ENCODE measurements around the gene PAIP2. TPM values are rescaled to one million over a fixed set of nuclear protein-coding genes. Genes with fewer than 3 reads are reported as not detected.
"Not testable (repeated sequence)": the region's sequence is repeated elsewhere in the genome, so short reads cannot be mapped to it uniquely, and the experiment has no call there.

The PAIP2 gene
- total RNA-seq, 1 experiment from 2014 or later: 95.0 TPM

DNA sequence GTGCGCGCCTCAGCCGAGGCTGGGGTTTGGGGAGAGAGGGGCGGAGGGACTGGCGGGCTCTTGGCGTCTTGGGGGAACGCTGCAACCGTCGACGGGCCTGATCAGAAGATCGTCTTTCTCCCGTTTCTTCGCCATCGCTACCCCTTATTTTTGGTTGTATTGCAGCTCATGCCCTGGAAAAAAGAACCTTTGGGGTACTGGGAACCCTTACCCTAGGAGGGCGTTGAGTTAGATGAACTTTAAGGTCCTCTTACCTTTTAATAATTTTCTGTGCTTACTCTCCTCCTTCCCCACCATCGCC, 719 bp downstream of the PAIP2 start:
- no peak for DNase-seq (ENCODE audit: low spot score)
- H3K27me3 ChIP-seq (replicated peaks; ENCODE audit: insufficient read depth, low read depth, low read length, poor library complexity): no peaks in the 10 kb centered on the region
- no TSS peak for BruUV-seq (replicated peaks)
- CTCF ChIA-PET: interaction anchor here (0.6 kb wide), 2 partner anchors 367 to 892 kb away, joined by 3 to 4 read pairs; no protein-coding TSS in a partner anchor
- TF ChIP-seq CTCF (conservative IDR thresholded peaks at IDR 0.05; ENCODE audit: low read depth, low read length) (no peak), EZH2 (IDR thresholded peaks at IDR 0.05; ENCODE audit: borderline replicate concordance, low read depth, low read length, poor library complexity, severe bottlenecking) (no peak)
- peak overlapping the region; percentile 99 for H3K27ac ChIP-seq (ENCODE audit: low read depth, low read length, poor library complexity, severe bottlenecking)
- intact Hi-C loops (cut with micrococcal nuclease; ENCODE audit: unreplicated experiment): no loop called here
- POLR2A ChIA-PET (ENCODE audit: low non-redundant PET): interaction anchor here (0.6 to 1.2 kb wide), 7 partner anchors 11 to 1612 kb away, joined by 3 to 22 read pairs (median 3); partner anchors contain the start of genes KIF20A, MATR3 and SPATA24
- H3K4me1 ChIP-seq (ENCODE audit: insufficient read depth, low read length, poor library complexity, severe bottlenecking): peaks cover 12% of the 10 kb centered on the region
- peaks cover 4% of the 10 kb centered on the region for H3K36me3 ChIP-seq (ENCODE audit: insufficient read depth, low read length, poor library complexity, severe bottlenecking)
- H3K9me3 ChIP-seq (ENCODE audit: low read depth, low read length, poor library complexity, severe bottlenecking): no peaks in the 10 kb centered on the region
- H3K4me3 ChIP-seq (ENCODE audit: low read depth, low read length, poor library complexity, severe bottlenecking): peak overlapping the region; percentile 74

- CTCF ChIA-PET: no interaction called here
These were observed 1.8 kb downstream of the PAIP2 start for GRCh38 chr5:139343476-139343875.

DNA sequence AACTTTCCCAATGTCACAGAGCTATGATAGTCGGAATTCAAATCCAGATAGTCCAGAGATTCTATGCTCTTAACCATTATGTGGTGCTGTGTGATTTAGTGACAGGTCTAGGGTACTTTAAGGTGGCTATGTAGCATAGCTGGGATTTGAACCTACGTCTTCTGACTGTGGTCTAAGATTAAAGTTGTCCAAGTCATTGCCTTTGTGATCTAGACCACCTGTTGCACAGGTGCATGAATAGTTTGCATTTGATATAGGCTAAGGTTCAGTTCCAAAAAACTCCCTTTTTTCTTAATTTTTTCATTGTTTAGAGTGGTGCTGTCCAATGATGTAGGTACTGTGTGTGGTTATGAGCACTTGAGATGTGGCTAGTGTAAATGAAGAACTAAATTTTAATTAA, 2.5 kb downstream of the PAIP2 start:
- Histone ChIP-seq H3K36me3 (ENCODE audit: insufficient read depth, low read length, poor library complexity, severe bottlenecking) (peaks cover 4% of the 10 kb centered on the region), H3K27ac (ENCODE audit: low read depth, low read length, poor library complexity, severe bottlenecking) (no peak overlapping the region), H3K4me1 (ENCODE audit: insufficient read depth, low read length, poor library complexity, severe bottlenecking) (peaks cover 12% of the 10 kb centered on the region), H3K9me3 (ENCODE audit: low read depth, low read length, poor library complexity, severe bottlenecking) (no peaks in the 10 kb centered on the region), H3K4me3 (ENCODE audit: low read depth, low read length, poor library complexity, severe bottlenecking) (no peak overlapping the region), H3K27me3 (replicated peaks; ENCODE audit: insufficient read depth, low read depth, low read length, poor library complexity) (no peaks in the 10 kb centered on the region)
- intact Hi-C loops (cut with micrococcal nuclease; ENCODE audit: unreplicated experiment): no loop called here
- ChIA-PET POLR2A (ENCODE audit: low non-redundant PET) (interaction anchor here (0.5 kb wide), 1 partner anchor 1300 kb away, joined by 8 read pairs; no protein-coding TSS in a partner anchor), CTCF (no interaction called here)
- no peak for DNase-seq (ENCODE audit: low spot score)
- TF ChIP-seq EZH2 (IDR thresholded peaks at IDR 0.05; ENCODE audit: borderline replicate concordance, low read depth, low read length, poor library complexity, severe bottlenecking) (no peak), CTCF (conservative IDR thresholded peaks at IDR 0.05; ENCODE audit: low read depth, low read length) (no peak)
- BruUV-seq (replicated peaks): no TSS peak

More at GRCh38 chr5:139343476-139343875, 1.8 kb downstream of the PAIP2 start:
- H3K27me3 ChIP-seq (replicated peaks; ENCODE audit: insufficient read depth, low read depth, low read length, poor library complexity): no peaks in the 10 kb centered on the region
- no peak for TF ChIP-seq CTCF (conservative IDR thresholded peaks at IDR 0.05; ENCODE audit: low read depth, low read length)
- TF ChIP-seq EZH2 (IDR thresholded peaks at IDR 0.05; ENCODE audit: borderline replicate concordance, low read depth, low read length, poor library complexity, severe bottlenecking): no peak
- H3K4me1 ChIP-seq (ENCODE audit: insufficient read depth, low read length, poor library complexity, severe bottlenecking): peaks cover 12% of the 10 kb centered on the region
- no peaks in the 10 kb centered on the region for H3K9me3 ChIP-seq (ENCODE audit: low read depth, low read length, poor library complexity, severe bottlenecking)
- DNase-seq (ENCODE audit: low spot score): no peak
- peak overlapping the region; percentile 99 for H3K27ac ChIP-seq (ENCODE audit: low read depth, low read length, poor library complexity, severe bottlenecking)
- H3K4me3 ChIP-seq (ENCODE audit: low read depth, low read length, poor library complexity, severe bottlenecking): peak overlapping the region; percentile 74
- H3K36me3 ChIP-seq (ENCODE audit: insufficient read depth, low read length, poor library complexity, severe bottlenecking): peaks cover 4% of the 10 kb centered on the region
- BruUV-seq (replicated peaks): TSS peak; percentile 31
- POLR2A ChIA-PET (ENCODE audit: low non-redundant PET): interaction anchor here (0.5 kb wide), 1 partner anchor 1299 kb away, joined by 8 read pairs; no protein-coding TSS in a partner anchor
- intact Hi-C loops (cut with micrococcal nuclease; ENCODE audit: unreplicated experiment): no loop called here

DNA sequence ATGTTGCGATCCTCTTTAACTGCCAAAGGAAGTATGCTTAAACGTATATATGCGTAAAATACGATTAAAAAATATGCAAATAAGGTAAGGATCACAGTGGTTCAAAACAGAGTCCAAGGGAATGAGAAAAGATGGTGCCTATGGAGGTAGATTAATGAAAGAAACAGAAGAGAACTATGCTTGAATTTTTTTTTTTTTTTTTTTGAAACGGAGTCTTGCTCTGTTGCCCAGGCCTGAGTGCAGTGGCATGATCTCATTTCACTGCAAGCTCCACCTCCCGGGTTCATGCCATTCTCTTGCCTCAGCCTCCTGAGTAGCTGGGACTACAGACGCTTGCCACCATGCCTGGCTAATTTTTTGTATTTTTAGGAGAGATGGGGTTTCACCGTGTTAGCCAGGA, 3.8 kb downstream of the PAIP2 start:
- H3K4me3 ChIP-seq (ENCODE audit: low read depth, low read length, poor library complexity, severe bottlenecking); H3K27me3 ChIP-seq (replicated peaks; ENCODE audit: insufficient read depth, low read depth, low read length, poor library complexity); H3K27ac ChIP-seq (ENCODE audit: low read depth, low read length, poor library complexity, severe bottlenecking); DNase-seq (ENCODE audit: low spot score); POLR2A ChIA-PET (ENCODE audit: low non-redundant PET); CTCF ChIA-PET; H3K36me3 ChIP-seq (ENCODE audit: insufficient read depth, low read length, poor library complexity, severe bottlenecking); BruUV-seq (replicated peaks); H3K9me3 ChIP-seq (ENCODE audit: low read depth, low read length, poor library complexity, severe bottlenecking); intact Hi-C loops (cut with micrococcal nuclease; ENCODE audit: unreplicated experiment): not testable (repeated sequence)
- H3K4me1 ChIP-seq (ENCODE audit: insufficient read depth, low read length, poor library complexity, severe bottlenecking): peaks cover 12% of the 10 kb centered on the region

DNA sequence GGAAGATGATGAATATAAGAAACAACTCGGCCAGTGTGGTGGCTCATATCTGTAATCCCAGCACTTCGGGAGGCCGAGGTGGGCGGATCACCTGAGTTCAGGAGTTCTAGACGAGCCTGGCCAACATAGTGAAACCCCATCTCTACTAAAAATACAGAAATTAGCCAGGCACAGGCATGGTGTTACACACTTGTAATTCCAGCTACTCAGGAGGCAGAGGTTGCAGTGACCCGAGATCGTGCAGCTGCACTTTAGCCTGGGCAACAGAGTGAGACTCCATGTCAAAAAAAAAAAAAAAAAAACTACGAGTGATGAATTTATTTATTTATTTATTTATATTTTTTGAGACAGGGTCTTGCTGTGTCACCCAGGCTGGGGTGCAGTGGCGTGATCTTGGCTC, 6.2 kb downstream of the PAIP2 start:
- H3K4me3 ChIP-seq (ENCODE audit: low read depth, low read length, poor library complexity, severe bottlenecking); H3K36me3 ChIP-seq (ENCODE audit: insufficient read depth, low read length, poor library complexity, severe bottlenecking); intact Hi-C loops (cut with micrococcal nuclease; ENCODE audit: unreplicated experiment); BruUV-seq (replicated peaks); H3K27ac ChIP-seq (ENCODE audit: low read depth, low read length, poor library complexity, severe bottlenecking); H3K4me1 ChIP-seq (ENCODE audit: insufficient read depth, low read length, poor library complexity, severe bottlenecking); POLR2A ChIA-PET (ENCODE audit: low non-redundant PET); H3K27me3 ChIP-seq (replicated peaks; ENCODE audit: insufficient read depth, low read depth, low read length, poor library complexity); H3K9me3 ChIP-seq (ENCODE audit: low read depth, low read length, poor library complexity, severe bottlenecking); DNase-seq (ENCODE audit: low spot score): not testable (repeated sequence)
- CTCF ChIA-PET: interaction anchor here (0.7 kb wide), 1 partner anchor 1669 kb away, joined by 10 read pairs; no protein-coding TSS in a partner anchor

All from A673 (cell line).